ENCODE results near the gene IL31RA.
A peak's percentile ranks its signal among the peaks of the same experiment; 100 is the strongest.

Gene IL31RA

GRCh38 chr5:55866485-55866884, 15.3 kb downstream of the IL31RA start:
- no peak for DNase-seq (ENCODE audit: low read depth)
- no peak for TF ChIP-seq CTCF (conservative IDR thresholded peaks at IDR 0.05; ENCODE audit: control insufficient read depth, insufficient read depth, low read depth, low read length)
- no peak overlapping the region for H3K4me3 ChIP-seq (ENCODE audit: control insufficient read depth, low read depth, low read length)

- DNase-seq (ENCODE audit: low read depth) = no peak
- no peak overlapping the region for H3K4me3 ChIP-seq (ENCODE audit: control insufficient read depth, low read depth, low read length)
- TF ChIP-seq CTCF (conservative IDR thresholded peaks at IDR 0.05; ENCODE audit: control insufficient read depth, insufficient read depth, low read depth, low read length) = no peak
Measured at GRCh38 chr5:55866934-55867333, 15.8 kb downstream of the IL31RA start.

- TF ChIP-seq CTCF (conservative IDR thresholded peaks at IDR 0.05; ENCODE audit: control insufficient read depth, insufficient read depth, low read depth, low read length) = no peak
- no peak overlapping the region for H3K4me3 ChIP-seq (ENCODE audit: control insufficient read depth, low read depth, low read length)
- peak; percentile 99 for DNase-seq (ENCODE audit: low read depth)
Measured at GRCh38 chr5:55868846-55869245, 17.7 kb downstream of the IL31RA start.

GRCh38 chr5:55869847-55870246, 18.7 kb downstream of the IL31RA start:
- DNase-seq (ENCODE audit: low read depth) = no peak
- no peak overlapping the region for H3K4me3 ChIP-seq (ENCODE audit: control insufficient read depth, low read depth, low read length)
- no peak for TF ChIP-seq CTCF (conservative IDR thresholded peaks at IDR 0.05; ENCODE audit: control insufficient read depth, insufficient read depth, low read depth, low read length)

- DNase-seq (ENCODE audit: low read depth) = no peak
- no peak overlapping the region for H3K4me3 ChIP-seq (ENCODE audit: control insufficient read depth, low read depth, low read length)
- TF ChIP-seq CTCF (conservative IDR thresholded peaks at IDR 0.05; ENCODE audit: control insufficient read depth, insufficient read depth, low read depth, low read length) = no peak
Measured at GRCh38 chr5:55873234-55873633, 22.1 kb downstream of the IL31RA start.

- no peak overlapping the region for H3K4me3 ChIP-seq (ENCODE audit: control insufficient read depth, low read depth, low read length)
- no peak for DNase-seq (ENCODE audit: low read depth)
- TF ChIP-seq CTCF (conservative IDR thresholded peaks at IDR 0.05; ENCODE audit: control insufficient read depth, insufficient read depth, low read depth, low read length) = no peak
Measured at GRCh38 chr5:55877655-55878054, 26.5 kb downstream of the IL31RA start.

- DNase-seq (ENCODE audit: low read depth) = no peak
- TF ChIP-seq CTCF (conservative IDR thresholded peaks at IDR 0.05; ENCODE audit: control insufficient read depth, insufficient read depth, low read depth, low read length) = no peak
- H3K4me3 ChIP-seq (ENCODE audit: control insufficient read depth, low read depth, low read length) = no peak overlapping the region
Measured at GRCh38 chr5:55880453-55880852, 29.3 kb downstream of the IL31RA start.
